C1 segment of cervical spinal cord (tissue), 14 donors: ENCODE results near the gene STRBP.
A peak's percentile ranks its signal among the peaks of the same experiment; 100 is the strongest.
"Not testable (repeated sequence)": the region's sequence is repeated elsewhere in the genome, so short reads cannot be mapped to it uniquely, and the experiment has no call there.

ENCODE experiments used
- DNase-seq, 14 donors: peaks; one replicate each; lab custom pipeline; 2025; lab: John Stamatoyannopoulos, UW

STRBP gene

GRCh38 chr9:123250504-123250903 lies 17.9 kb downstream of the STRBP start:
- no peak for DNase-seq

DNA sequence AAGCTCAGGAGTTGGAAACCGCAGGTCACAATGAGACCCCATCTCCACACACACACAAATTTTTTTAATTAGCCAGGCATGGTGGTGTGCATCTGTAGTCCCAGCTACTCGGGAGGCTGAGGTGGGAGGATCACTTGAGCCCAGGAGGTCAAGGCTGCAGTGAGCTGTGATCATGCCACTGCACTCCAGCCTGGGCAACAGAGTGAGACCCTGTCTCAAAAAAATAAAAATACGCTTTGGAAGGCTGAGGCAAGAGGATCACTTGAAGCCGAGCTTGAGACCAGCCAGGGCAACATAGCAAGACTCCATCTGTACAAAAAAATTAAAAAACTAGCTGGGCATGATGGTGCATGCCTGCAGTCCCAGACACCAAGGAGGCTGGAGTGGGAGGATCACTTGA lies 19.2 kb downstream of the STRBP start:
- not testable (repeated sequence) for DNase-seq

DNA sequence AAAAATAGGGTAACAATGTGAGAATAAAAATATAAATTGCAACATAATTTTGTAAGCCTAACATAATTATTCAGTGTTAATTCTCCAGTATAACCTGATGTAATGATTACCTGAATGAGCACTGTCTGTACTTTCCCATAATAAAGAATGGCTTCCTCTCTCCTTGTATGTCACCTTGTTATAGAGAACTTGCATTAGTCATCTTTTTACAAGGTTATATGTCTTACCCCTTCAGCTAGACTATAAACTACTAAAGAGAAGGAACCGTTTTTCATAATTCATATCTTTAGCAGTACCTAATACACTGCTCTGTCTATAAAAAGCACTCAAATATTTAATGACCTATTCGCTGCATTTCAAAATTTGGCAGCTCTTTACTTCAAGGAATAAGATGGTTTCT lies 19.8 kb downstream of the STRBP start:
- DNase-seq, result no peak

DNA sequence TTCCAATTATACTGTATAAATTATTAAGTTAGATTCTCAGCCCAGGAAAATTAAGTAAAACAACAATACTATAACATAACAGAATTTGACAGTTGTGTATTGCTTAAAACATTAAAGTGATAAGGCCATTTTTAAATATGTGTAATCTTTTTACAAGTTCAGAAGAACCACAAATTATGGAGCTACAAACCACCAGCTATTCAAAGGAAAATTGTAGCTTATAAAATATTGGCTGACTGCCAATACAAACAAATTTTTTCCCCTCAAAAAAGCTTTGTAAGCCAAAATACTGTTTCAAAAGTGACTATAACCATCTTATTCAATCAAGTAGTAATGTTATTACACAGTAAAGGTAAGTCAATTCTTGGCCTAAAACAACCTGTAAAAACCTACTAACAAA lies 21.9 kb downstream of the STRBP start:
- no peak for DNase-seq

- DNase-seq, result no peak
Measured at GRCh38 chr9:123239726-123240125, 28.7 kb downstream of the STRBP start.

DNA sequence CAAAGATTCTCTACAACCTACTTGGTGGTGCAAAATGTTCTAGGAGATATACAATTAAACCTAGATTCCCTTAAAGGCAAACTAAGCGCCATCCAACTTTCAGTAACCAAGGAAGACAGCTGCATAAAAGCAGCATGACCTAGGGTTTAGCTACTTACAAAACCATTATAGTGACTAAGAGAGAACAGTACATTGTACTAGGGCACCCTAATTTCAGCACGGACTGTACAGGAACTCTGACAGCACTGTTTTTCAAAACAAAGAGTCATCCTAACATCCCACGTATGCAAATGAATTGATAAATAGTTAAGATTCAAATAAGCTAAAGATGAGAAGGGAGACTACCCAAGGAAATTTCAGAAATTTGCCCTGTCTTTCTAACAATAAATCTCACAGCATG lies 30.0 kb downstream of the STRBP start:
- no peak for DNase-seq

GRCh38 chr9:123237220-123237619 lies 31.2 kb downstream of the STRBP start:
- DNase-seq, result no peak

- no peak for DNase-seq
Measured at GRCh38 chr9:123235448-123235847, 32.9 kb downstream of the STRBP start.

- DNase-seq, result no peak
Measured at GRCh38 chr9:123234853-123235252, 33.5 kb downstream of the STRBP start.

GRCh38 chr9:123232332-123232731 lies 36.1 kb downstream of the STRBP start:
- no peak for DNase-seq

DNA sequence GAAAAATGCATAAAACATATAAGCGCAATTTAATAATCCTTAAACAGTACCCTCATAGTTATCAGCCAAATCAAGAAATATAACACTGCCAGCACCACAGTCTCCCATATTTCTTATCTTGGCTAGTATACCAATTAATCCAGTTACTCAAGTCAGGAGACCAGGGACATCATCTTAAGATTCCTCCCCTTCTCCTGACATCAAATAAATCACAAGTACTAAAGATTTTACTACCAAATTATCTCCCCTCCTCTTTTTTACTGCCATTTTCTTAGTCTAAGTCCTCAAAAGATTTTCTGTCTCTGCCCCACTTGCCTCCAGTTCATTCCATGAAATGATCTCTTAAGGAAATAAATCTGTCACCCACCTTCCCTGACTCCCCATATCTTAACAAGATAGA lies 37.0 kb downstream of the STRBP start:
- no peak for DNase-seq

DNA sequence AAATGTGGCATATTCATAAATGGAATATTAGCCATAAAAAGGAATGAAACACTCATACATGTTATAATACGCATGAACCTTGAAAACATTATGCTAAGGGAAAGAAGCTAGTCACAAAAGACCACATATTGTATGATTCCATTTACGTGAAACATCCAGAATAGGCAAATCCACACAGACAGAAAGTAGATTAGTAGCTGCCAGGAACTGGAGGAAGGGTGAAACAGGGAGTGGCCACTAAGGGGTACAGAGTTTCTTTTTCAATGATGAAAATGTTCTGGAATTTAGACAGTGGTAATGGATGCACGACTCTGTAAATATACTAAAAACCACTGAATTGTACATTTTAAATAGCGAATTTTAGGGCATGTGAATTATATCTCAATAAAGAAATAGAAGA lies 39.4 kb downstream of the STRBP start:
- DNase-seq, result no peak

DNA sequence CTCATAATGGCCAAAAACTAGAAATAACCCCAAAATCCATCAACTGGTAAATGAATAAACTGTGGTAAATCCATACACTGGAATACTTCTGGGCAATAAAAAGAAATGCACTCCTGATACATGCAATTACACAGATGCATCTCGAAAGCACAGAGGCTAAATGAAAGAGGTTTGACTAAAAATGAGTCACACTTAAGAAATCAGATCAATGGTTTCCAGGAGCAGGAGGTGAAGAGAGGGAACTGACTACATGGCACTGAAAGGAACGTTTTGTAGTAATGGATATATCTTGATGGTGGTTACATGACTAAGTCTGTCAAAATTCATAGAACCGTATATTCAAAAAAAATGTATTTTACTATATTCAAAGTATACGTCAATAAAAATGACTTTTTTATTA lies 42.4 kb downstream of the STRBP start:
- DNase-seq, result no peak

DNA sequence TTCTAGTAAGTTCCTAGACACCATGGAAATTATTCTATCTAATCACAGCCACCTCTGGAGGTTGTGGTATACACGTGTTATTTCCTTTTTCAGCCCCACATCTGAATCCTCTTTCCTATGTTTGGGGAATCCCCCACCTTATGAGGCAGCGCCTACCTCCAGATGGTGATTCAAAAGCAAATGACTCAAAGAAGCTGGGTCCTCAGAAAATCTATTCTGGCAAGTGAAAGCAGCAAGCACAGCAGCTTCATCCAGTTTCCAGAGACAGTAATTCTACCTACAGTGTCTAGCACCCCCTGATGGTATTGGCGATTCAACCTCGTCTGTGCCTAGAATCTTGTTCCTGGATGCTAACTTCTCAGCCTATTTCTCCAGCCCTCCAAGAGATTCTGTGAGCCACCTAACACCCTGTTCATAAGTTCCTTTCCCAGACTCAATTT lies 43.0 kb downstream of the STRBP start:
- DNase-seq, result peak in 6 of 14 donors; percentile 1 to 9 (median 2)

- no peak for DNase-seq
Measured at GRCh38 chr9:123220127-123220526, 48.3 kb downstream of the STRBP start.

DNA sequence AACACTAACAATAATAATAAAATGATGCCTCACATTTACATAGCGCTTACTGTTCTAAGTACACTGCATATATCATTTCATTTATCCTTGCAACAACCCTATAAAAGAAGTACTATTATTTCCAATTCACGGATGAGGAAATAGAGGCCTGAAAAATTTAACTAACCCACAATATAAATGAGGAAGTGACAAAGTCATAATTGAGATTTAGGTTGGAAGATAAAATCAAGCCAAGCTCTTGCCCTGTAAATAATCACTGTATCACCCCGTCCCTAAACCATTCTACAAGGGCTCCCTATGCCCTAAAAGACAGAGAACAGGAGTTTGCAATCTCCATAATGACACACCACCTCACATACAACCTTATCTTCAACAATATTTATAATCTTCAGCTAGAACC lies 49.6 kb downstream of the STRBP start:
- DNase-seq, result no peak

- DNase-seq, result no peak
Measured at GRCh38 chr9:123217128-123217654, 51.2 kb downstream of the STRBP start.

- no peak for DNase-seq
Measured at GRCh38 chr9:123216251-123216797, 52.1 kb downstream of the STRBP start.

DNA sequence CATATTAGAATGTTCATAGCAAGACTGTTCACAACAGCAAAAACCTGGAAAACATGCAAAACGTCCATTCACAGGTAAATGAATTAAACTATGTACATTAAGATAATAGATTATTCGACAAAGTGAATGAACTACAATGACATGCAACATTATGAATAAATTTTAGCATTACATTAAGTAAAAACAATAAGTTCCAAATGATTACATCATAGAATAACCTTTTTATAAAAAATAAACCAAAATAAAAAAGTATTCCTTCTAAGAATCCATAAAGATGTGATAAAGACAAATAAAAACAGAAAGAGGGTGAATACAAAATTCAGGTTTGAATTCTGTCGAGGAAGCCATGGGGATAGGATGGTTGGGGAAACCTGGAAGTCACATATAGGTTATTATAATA lies 57.3 kb downstream of the STRBP start:
- DNase-seq, result no peak

- DNase-seq, result no peak
Measured at GRCh38 chr9:123208626-123209174, 59.7 kb downstream of the STRBP start.

DNA sequence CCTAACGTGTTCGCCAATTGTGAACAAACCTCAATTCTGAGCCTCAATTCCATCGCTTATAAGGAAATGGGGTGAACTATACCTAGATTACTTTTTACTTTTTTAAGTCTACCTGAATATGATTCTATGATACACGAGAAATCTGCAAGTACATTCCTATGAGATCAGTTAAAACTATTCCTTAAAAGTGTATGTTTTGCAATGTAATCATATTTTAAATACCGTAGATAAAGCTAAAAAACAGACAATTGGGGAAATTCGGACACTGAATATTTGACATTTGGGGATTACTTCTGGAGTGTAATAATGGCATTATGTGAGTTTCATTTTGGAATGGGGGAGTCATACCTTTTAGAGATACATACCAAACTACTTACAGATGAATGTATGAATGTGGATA lies 62.3 kb downstream of the STRBP start:
- DNase-seq, result no peak

DNA sequence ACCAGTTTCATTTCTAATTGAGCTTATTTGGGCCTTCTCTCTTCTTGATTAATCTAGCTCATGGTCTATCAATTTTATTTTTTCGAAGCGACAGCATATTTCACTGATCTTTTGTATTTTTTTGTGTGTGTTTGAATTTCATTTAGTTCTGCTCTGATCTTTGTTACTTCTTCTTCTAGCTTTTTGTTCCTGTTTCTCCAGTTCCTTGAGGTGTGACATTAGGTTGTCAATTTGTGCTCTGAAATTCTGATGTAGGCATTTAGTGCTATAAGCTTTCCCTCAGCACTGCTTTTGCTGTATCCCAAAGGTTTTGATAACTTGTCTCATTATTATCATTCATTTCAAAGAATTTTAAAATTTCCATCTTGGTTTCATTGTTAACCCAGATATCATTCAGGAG lies 67.3 kb downstream of the STRBP start:
- no peak for DNase-seq

DNA sequence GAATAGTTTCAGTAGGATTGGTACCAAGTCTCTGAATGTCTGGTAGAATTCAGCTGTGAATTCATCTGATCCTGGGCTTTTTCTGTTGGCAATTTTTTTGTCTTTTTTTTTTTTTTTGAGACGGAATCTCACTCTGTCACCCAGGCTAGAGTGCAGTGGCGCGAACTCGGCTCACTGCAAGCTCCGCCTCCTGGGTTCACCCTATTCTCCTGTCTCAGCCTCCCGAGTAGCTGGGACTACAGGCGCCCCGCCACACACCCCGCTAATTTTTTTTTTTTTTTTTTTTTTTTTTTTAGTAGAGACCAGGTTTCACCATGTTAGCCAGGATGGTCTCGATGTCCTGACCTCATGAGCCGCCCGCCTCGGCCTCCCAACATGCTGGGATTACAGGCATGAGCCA lies 67.9 kb downstream of the STRBP start:
- not testable (repeated sequence) for DNase-seq

DNA sequence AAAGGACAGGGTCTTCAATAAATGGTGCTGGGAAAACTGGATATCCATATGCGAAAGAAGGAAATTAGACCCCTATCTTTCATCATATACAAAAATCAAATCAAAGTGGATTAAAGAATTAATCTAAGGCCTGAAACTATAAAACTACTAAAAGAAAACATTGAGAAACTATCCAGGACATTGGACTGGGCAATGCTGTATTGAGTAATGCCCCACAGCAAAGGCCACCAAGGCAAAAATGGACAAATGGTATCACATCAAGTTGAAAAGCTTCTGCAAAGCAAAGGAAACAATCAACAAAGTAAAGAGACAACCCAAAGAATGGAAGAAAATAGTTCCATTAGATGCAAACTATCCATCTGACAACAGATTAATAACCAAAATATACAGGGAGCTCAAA lies 72.3 kb downstream of the STRBP start:
- DNase-seq, result no peak
